ENCODE data around the gene RNU7-1. TPM values are rescaled to one million over a fixed set of nuclear protein-coding genes. Genes with fewer than 3 reads are reported as not detected.
A peak's percentile ranks its signal among the peaks of the same experiment; 100 is the strongest.

RNU7-1 gene
- polyA plus RNA-seq, 3 donors, result not detected

- no peaks in the 10 kb centered on the region for H4K20me1 ChIP-seq (ENCODE audit: insufficient read depth, low read length)
- no peaks in the 10 kb centered on the region for H3K9me3 Mint-ChIP-seq
- 28% methylated on average over 4 of the region's 10 CpGs for WGBS (ENCODE audit: insufficient coverage)
- peaks cover 21 to 26% of the 10 kb centered on the region in 2 donors for H3K4me1 ChIP-seq (ENCODE audit: control insufficient read depth in 1 of 2, insufficient read depth in 2 of 2, low read length in 2 of 2)
- H3K27ac ChIP-seq (ENCODE audit: low read depth in 1 of 2, low read length in 2 of 2), result peak overlapping the region in 1 of 2 donors; percentile 20
- peaks cover 13% of the 10 kb centered on the region for H3K4me1 Mint-ChIP-seq
- peak; percentile 64 to 86 (median 80) for DNase-seq
- H3K4me3 Mint-ChIP-seq, result peak overlapping the region in 1 of 2 donors; percentile 46
- no peaks in the 10 kb centered on the region for H3K9me3 ChIP-seq (replicated peaks in 1 of 2; ENCODE audit: control insufficient read depth in 1 of 2, insufficient read depth in 1 of 2, low read length in 2 of 2)
- H2AFZ ChIP-seq (ENCODE audit: insufficient read depth, low read depth, low read length, poor library complexity, severe bottlenecking), result no peak overlapping the region
- H3K36me3 Mint-ChIP-seq, result peaks cover 0 to 3% of the 10 kb centered on the region in 2 donors
- H3K4me3 ChIP-seq (replicated peaks in 1 of 3; ENCODE audit: low read depth in 2 of 3, low read length in 3 of 3), result peak overlapping the region in 1 of 3 experiments; percentile 3
- peak overlapping the region; percentile 2 to 85 (median 80) for H3K27ac Mint-ChIP-seq
- peaks cover 2 to 3% (median 2%) of the 10 kb centered on the region in 3 donors for H3K27me3 Mint-ChIP-seq (ENCODE audit: low read depth in 3 of 3)
- no peaks in the 10 kb centered on the region for H3K27me3 ChIP-seq (ENCODE audit: control insufficient read depth in 2 of 2, insufficient read depth in 2 of 2, low read length in 2 of 2)
- no peak overlapping the region for H3K9ac ChIP-seq (ENCODE audit: insufficient read depth, low read length, poor library complexity, severe bottlenecking)
- H3K79me2 ChIP-seq (ENCODE audit: insufficient read depth, low read length), result no peaks in the 10 kb centered on the region
- intact Hi-C loops (cut with micrococcal nuclease), result loop anchor here in 1 of 2 donors (10.0 kb wide), 1 partner anchor 45 kb away; the partner anchor contains the start of genes CDCA3 and USP5
- no peaks in the 10 kb centered on the region for H3K36me3 ChIP-seq (replicated peaks in 1 of 2; ENCODE audit: control insufficient read depth in 1 of 2, insufficient read depth in 2 of 2, low read length in 2 of 2)
- peak overlapping the region; percentile 47 for H3K4me2 ChIP-seq (replicated peaks; ENCODE audit: extremely low read depth, low read length, poor library complexity, severe bottlenecking)
- no peak for TF ChIP-seq CTCF (IDR thresholded peaks at IDR 0.05)
These were observed 43.6 kb upstream of the RNU7-1 start for GRCh38 chr12:6899837-6900519.

- H3K27ac Mint-ChIP-seq, result no peak overlapping the region
- intact Hi-C loops (cut with micrococcal nuclease), result loop anchor here in 1 of 2 donors (10.0 kb wide), 1 partner anchor 48 kb away; the partner anchor contains the start of genes CDCA3 and USP5
- peaks cover 26 to 30% of the 10 kb centered on the region in 2 donors for H3K4me1 ChIP-seq (ENCODE audit: control insufficient read depth in 1 of 2, insufficient read depth in 2 of 2, low read length in 2 of 2)
- H4K20me1 ChIP-seq (ENCODE audit: insufficient read depth, low read length), result no peaks in the 10 kb centered on the region
- no peak overlapping the region for H2AFZ ChIP-seq (ENCODE audit: insufficient read depth, low read depth, low read length, poor library complexity, severe bottlenecking)
- H3K4me1 Mint-ChIP-seq, result peaks cover 13% of the 10 kb centered on the region
- peaks cover 0 to 9% of the 10 kb centered on the region in 2 donors for H3K36me3 ChIP-seq (replicated peaks in 1 of 2; ENCODE audit: control insufficient read depth in 1 of 2, insufficient read depth in 2 of 2, low read length in 2 of 2)
- H3K27me3 Mint-ChIP-seq (ENCODE audit: low read depth in 3 of 3), result peaks cover 0 to 2% (median 0%) of the 10 kb centered on the region in 3 donors
- H3K9me3 Mint-ChIP-seq, result no peaks in the 10 kb centered on the region
- H3K36me3 Mint-ChIP-seq, result no peaks in the 10 kb centered on the region
- no peak overlapping the region for H3K4me3 ChIP-seq (replicated peaks in 1 of 3; ENCODE audit: low read depth in 2 of 3, low read length in 3 of 3)
- no peaks in the 10 kb centered on the region for H3K9me3 ChIP-seq (replicated peaks in 1 of 2; ENCODE audit: control insufficient read depth in 1 of 2, insufficient read depth in 1 of 2, low read length in 2 of 2)
- no peak overlapping the region for H3K9ac ChIP-seq (ENCODE audit: insufficient read depth, low read length, poor library complexity, severe bottlenecking)
- H3K4me2 ChIP-seq (replicated peaks; ENCODE audit: extremely low read depth, low read length, poor library complexity, severe bottlenecking), result no peak overlapping the region
- no peak for DNase-seq
- no peaks in the 10 kb centered on the region for H3K79me2 ChIP-seq (ENCODE audit: insufficient read depth, low read length)
- H3K27ac ChIP-seq (ENCODE audit: low read depth in 1 of 2, low read length in 2 of 2), result no peak overlapping the region
- no peak for TF ChIP-seq CTCF (IDR thresholded peaks at IDR 0.05)
- H3K27me3 ChIP-seq (ENCODE audit: control insufficient read depth in 2 of 2, insufficient read depth in 2 of 2, low read length in 2 of 2), result no peaks in the 10 kb centered on the region
- H3K4me3 Mint-ChIP-seq, result no peak overlapping the region
- 100% methylated on average over 2 of the region's 4 CpGs for WGBS (ENCODE audit: insufficient coverage)
These were observed 41.2 kb upstream of the RNU7-1 start for GRCh38 chr12:6902448-6902847.
